Kasumi-1 (cell line): ENCODE data around the gene ZBED6.

Experiments used
- DNase-seq, 2 experiments: peaks; one replicate each; lab custom pipeline; 2025; lab: John Stamatoyannopoulos, UW

The ZBED6 gene

GRCh38 chr1:203842559-203842876, 47.1 kb downstream of the ZBED6 start:
- no peak for DNase-seq

- no peak for DNase-seq
Observed at GRCh38 chr1:203843435-203843834, 48.0 kb downstream of the ZBED6 start.
